ENCODE results near the gene PAPSS2. TPM values are rescaled to one million over a fixed set of nuclear protein-coding genes. Genes with fewer than 3 reads are reported as not detected.

Gene PAPSS2
- total and polyA plus RNA-seq, 2 experiments from 2014 or later: 13.2 to 19.6 TPM

GRCh38 chr10:87712913-87713616, 53.4 kb downstream of the PAPSS2 start:
- Mint-ChIP-seq H3K27me3 (ENCODE audit: insufficient read depth, low read depth, poor library complexity) (no peaks in the 10 kb centered on the region), H3K4me1 (peaks cover 12% of the 10 kb centered on the region), H3K9me3 (no peaks in the 10 kb centered on the region), H3K36me3 (ENCODE audit: low read depth) (peaks cover 16% of the 10 kb centered on the region), H3K4me3 (no peak overlapping the region), H3K27ac (peak overlapping the region; percentile 26)
- no peaks in the 10 kb centered on the region for H3K79me2 ChIP-seq (replicated peaks; ENCODE audit: insufficient read depth)
- no peaks in the 10 kb centered on the region; the same call in 1 of the 2 replicates for H3F3A ChIP-seq (replicated peaks; ENCODE audit: low read depth)
- H3K36me3 ChIP-seq (ENCODE audit: insufficient read depth): peaks cover 9% of the 10 kb centered on the region; the same call in 1 of the 2 replicates
- TF ChIP-seq ZNF114 (CRISPR knock-in tag; IDR thresholded peaks at IDR 0.05) (no peak), CTCF (conservative IDR thresholded peaks at IDR 0.05; ENCODE audit: low read depth in 2 of 2) (no peak), POLR2AphosphoS5 (IDR thresholded peaks at IDR 0.05; ENCODE audit: low read depth) (no peak), STAT1 (IDR thresholded peaks at IDR 0.05; ENCODE audit: unreplicated experiment) (no peak), EZH2phosphoT487 (IDR thresholded peaks at IDR 0.05; ENCODE audit: unreplicated experiment) (no peak)
- no peaks in the 10 kb centered on the region; the same call in 1 of the 2 replicates for H4K20me1 ChIP-seq (replicated peaks; ENCODE audit: insufficient read depth)
- no peaks in the 10 kb centered on the region for H3K4me1 ChIP-seq (ENCODE audit: insufficient read depth)
- ATAC-seq (peak; percentile 47), DNase-seq (ENCODE audit: low spot score) (no peak)
- no peak overlapping the region for H3K4me2 ChIP-seq
- no peak overlapping the region for H3K27ac ChIP-seq (ENCODE audit: low read depth)
- no peaks in the 10 kb centered on the region for H3K27me3 ChIP-seq (ENCODE audit: insufficient read depth)
- H3K4me3 ChIP-seq: no peak overlapping the region
- H3K9me2 ChIP-seq (ENCODE audit: insufficient read depth): no peaks in the 10 kb centered on the region
- H2AFZ ChIP-seq: no peak overlapping the region

- ATAC-seq (no peak), DNase-seq (ENCODE audit: low spot score) (no peak)
- Histone ChIP-seq H3K27ac (ENCODE audit: low read depth) (no peak overlapping the region), H3K4me1 (ENCODE audit: insufficient read depth) (no peaks in the 10 kb centered on the region), H3F3A (replicated peaks; ENCODE audit: low read depth) (no peaks in the 10 kb centered on the region; the same call in 1 of the 2 replicates), H3K27me3 (ENCODE audit: insufficient read depth) (no peaks in the 10 kb centered on the region), H2AFZ (no peak overlapping the region), H4K20me1 (replicated peaks; ENCODE audit: insufficient read depth) (no peaks in the 10 kb centered on the region), H3K4me2 (no peak overlapping the region), H3K79me2 (replicated peaks; ENCODE audit: insufficient read depth) (no peaks in the 10 kb centered on the region), H3K4me3 (no peak overlapping the region), H3K9me2 (ENCODE audit: insufficient read depth) (no peaks in the 10 kb centered on the region), H3K36me3 (ENCODE audit: insufficient read depth) (peaks cover 9% of the 10 kb centered on the region; the same call in 1 of the 2 replicates)
- Mint-ChIP-seq H3K4me1 (peaks cover 12% of the 10 kb centered on the region), H3K27ac (0 out of 2 replicates have a peak overlapping the region, but pooled peaks have one; percentile 26), H3K9me3 (no peaks in the 10 kb centered on the region), H3K4me3 (no peak overlapping the region), H3K36me3 (ENCODE audit: low read depth) (peaks cover 16% of the 10 kb centered on the region), H3K27me3 (ENCODE audit: insufficient read depth, low read depth, poor library complexity) (peaks cover 4% of the 10 kb centered on the region)
- TF ChIP-seq CTCF (conservative IDR thresholded peaks at IDR 0.05; ENCODE audit: low read depth in 2 of 2): no peak
Measured at GRCh38 chr10:87713707-87714106, 54.0 kb downstream of the PAPSS2 start.

All from GM23338 (cell line).